HUES64 (cell line): ENCODE measurements around the gene GRM3.

Experiments
- H3K27ac ChIP-seq: 2 replicates; pipeline ENCODE4 v1.7.0; 2013; ENCODE audit warnings: low read depth, low read length, inconsistent platforms
- H3K27me3 ChIP-seq: 2 replicates; pipeline ENCODE4 v1.6.1; 2013; ENCODE audit warnings: mild to moderate bottlenecking, low read length; ENCODE audit not compliant: insufficient read depth
- H3K36me3 ChIP-seq: 2 replicates; pipeline ENCODE4 v1.6.1; 2013; ENCODE audit warnings: mild to moderate bottlenecking, low read length; ENCODE audit not compliant: insufficient read depth
- H3K4me1 ChIP-seq: 2 replicates; pipeline ENCODE4 v1.6.1; 2013; ENCODE audit warnings: mild to moderate bottlenecking, low read length, moderate library complexity; ENCODE audit not compliant: insufficient read depth
- H3K4me3 ChIP-seq: 2 replicates; pipeline ENCODE4 v1.5.1; 2013; ENCODE audit warnings: mild to moderate bottlenecking, low read length, moderate library complexity
- H3K9ac ChIP-seq: 2 replicates; pipeline ENCODE4 v1.6.1; 2013; ENCODE audit warnings: mild to moderate bottlenecking, low read depth, low read length
- H3K9me3 ChIP-seq: 2 replicates; pipeline ENCODE4 v1.6.1; 2013; ENCODE audit warnings: low read depth, low read length; ENCODE audit not compliant: insufficient read depth
- WGBS: fragments of 150-250, 120-280 bp; methylation state at CpG from one replicate; pipeline ENCODE4 v1.1.7; 2013; ENCODE audit warnings: missing lambda C conversion rate; 5-methylcytosine and 5-hydroxymethylcytosine counted together

The GRM3 gene

GRCh38 chr7:86908948-86909347 is 265.2 kb downstream of the GRM3 start:
- H3K36me3 ChIP-seq = peaks cover 75% of the 10 kb centered on the region
- H3K4me1 ChIP-seq = no peaks in the 10 kb centered on the region
- H3K9me3 ChIP-seq = no peaks in the 10 kb centered on the region
- 78% methylated on average over 1 of the region's 1 CpG for WGBS
- H3K4me3 ChIP-seq = no peak overlapping the region
- H3K27ac ChIP-seq = no peak overlapping the region
- H3K9ac ChIP-seq = no peak overlapping the region
- H3K27me3 ChIP-seq = no peaks in the 10 kb centered on the region

GRCh38 chr7:86911659-86912058 is 267.9 kb downstream of the GRM3 start:
- no peaks in the 10 kb centered on the region for H3K9me3 ChIP-seq
- no peak overlapping the region for H3K27ac ChIP-seq
- H3K27me3 ChIP-seq = no peaks in the 10 kb centered on the region
- peaks cover 71% of the 10 kb centered on the region for H3K36me3 ChIP-seq
- H3K9ac ChIP-seq = no peak overlapping the region
- WGBS = 86% methylated on average over 1 of the region's 1 CpG
- H3K4me3 ChIP-seq = no peak overlapping the region
- H3K4me1 ChIP-seq = no peaks in the 10 kb centered on the region

GRCh38 chr7:86913709-86914108 is 270.0 kb downstream of the GRM3 start:
- H3K9ac ChIP-seq = no peak overlapping the region
- no peaks in the 10 kb centered on the region for H3K27me3 ChIP-seq
- peaks cover 10% of the 10 kb centered on the region for H3K4me1 ChIP-seq
- H3K4me3 ChIP-seq = no peak overlapping the region
- H3K27ac ChIP-seq = no peak overlapping the region
- H3K36me3 ChIP-seq = peaks cover 53% of the 10 kb centered on the region
- no peaks in the 10 kb centered on the region for H3K9me3 ChIP-seq
- WGBS = 97% methylated on average over 3 of the region's 4 CpGs
